Stimulated activated CD4-positive, alpha-beta T cell treated with anti-CD3 and anti-CD28 coated beads, Interleukin-4, amount 100 ng/mL, for 24 hours (primary cell): ENCODE measurements around the gene SUOX.
A peak's percentile ranks its signal among the peaks of the same experiment; 100 is the strongest.
"Not testable (repeated sequence)": the region's sequence is repeated elsewhere in the genome, so short reads cannot be mapped to it uniquely, and the experiment has no call there.

Experiments
- DNase-seq: peaks from one replicate; pipeline ENCODE4 v3.0.0-alpha.2; 2020

SUOX gene

GRCh38 chr12:55984861-55985260 lies 12.2 kb upstream of the SUOX start:
- no peak for DNase-seq

- DNase-seq = no peak
These were observed 11.7 kb upstream of the SUOX start for GRCh38 chr12:55985341-55985740.

- not testable (repeated sequence) for DNase-seq
These were observed 11.1 kb upstream of the SUOX start for GRCh38 chr12:55985976-55986375.

- DNase-seq = no peak
These were observed 6.0 kb upstream of the SUOX start for GRCh38 chr12:55991110-55991509.

- DNase-seq = no peak
These were observed 3.7 kb upstream of the SUOX start for GRCh38 chr12:55993230-55993853.

- no peak for DNase-seq
These were observed 1.7 kb upstream of the SUOX start for GRCh38 chr12:55995366-55995765.

GRCh38 chr12:55996201-55996714 lies 818 bp upstream of the SUOX start:
- DNase-seq = peak; percentile 74

- no peak for DNase-seq
These were observed 421 bp downstream of the SUOX start for GRCh38 chr12:55997535-55997859.

- not testable (repeated sequence) for DNase-seq
These were observed 2.4 kb downstream of the SUOX start for GRCh38 chr12:55999522-55999921.

- DNase-seq = not testable (repeated sequence)
These were observed 3.0 kb downstream of the SUOX start for GRCh38 chr12:55999999-56000540.

- DNase-seq = no peak
These were observed 4.5 kb downstream of the SUOX start for GRCh38 chr12:56001487-56002100.

- not testable (repeated sequence) for DNase-seq
These were observed 6.3 kb downstream of the SUOX start for GRCh38 chr12:56003376-56003775.

- no peak for DNase-seq
These were observed 7.1 kb downstream of the SUOX start for GRCh38 chr12:56004211-56004610.

GRCh38 chr12:56007564-56008559 lies 10.8 kb downstream of the SUOX start:
- peak; percentile 66 for DNase-seq

GRCh38 chr12:56010111-56010570 lies 13.1 kb downstream of the SUOX start:
- no peak for DNase-seq

- DNase-seq = no peak
These were observed 14.5 kb downstream of the SUOX start for GRCh38 chr12:56011509-56012090.

- DNase-seq = no peak
These were observed 16.4 kb downstream of the SUOX start for GRCh38 chr12:56013482-56013881.

- no peak for DNase-seq
These were observed 17.1 kb downstream of the SUOX start for GRCh38 chr12:56014205-56014604.

- no peak for DNase-seq
These were observed 20.1 kb downstream of the SUOX start for GRCh38 chr12:56017181-56017580.

- DNase-seq = no peak
These were observed 21.3 kb downstream of the SUOX start for GRCh38 chr12:56018356-56018755.

- no peak for DNase-seq
These were observed 23.5 kb downstream of the SUOX start, which contains the start of gene IKZF4 for GRCh38 chr12:56020423-56021184. Gene IKZF4 (plus strand): TSS chr12:56021043. CDS start chr12:56021494, 451 bp downstream.
